ENCODE results near the gene CHKB. TPM values are rescaled to one million over a fixed set of nuclear protein-coding genes. Genes with fewer than 3 reads are reported as not detected.

CHKB gene
- total and polyA plus RNA-seq, 12 donors: 34.1 to 917 (median 95.3) TPM

Other genes with a start within 250 kb of the CHKB start
- 100 to 1,000 TPM in 1 of 9 donors, 10 to 100 TPM in 8; 35.5 to 104 (median 65.3) TPM for gene PPP6R2, start 239.5 kb downstream of the CHKB start, total RNA-seq
- 100 to 1,000 TPM in 1 of 3 donors, 10 to 100 TPM in 2; 19.6 to 129 (median 84.7) TPM for gene PPP6R2, start 239.5 kb downstream of the CHKB start, polyA plus RNA-seq
- gene SBF1, start 107.8 kb downstream of the CHKB start, total RNA-seq: 100 to 1,000 TPM in 1 of 9 donors, 10 to 100 TPM in 8; 23.7 to 101 (median 79.2) TPM
- 100 to 1,000 TPM in 1 of 3 donors, 10 to 100 TPM in 1, 1 to 10 TPM in 1; 8.4 to 117 (median 66.5) TPM for gene SBF1, start 107.8 kb downstream of the CHKB start, polyA plus RNA-seq
- gene ADM2, start 101.3 kb downstream of the CHKB start, total RNA-seq: under 1 TPM in 5 of 9 donors, not detected in 4; 0.14 to 0.54 (median 0.25) TPM
- under 1 TPM in 2 of 3 donors, not detected in 1; 0.07 to 0.48 TPM for gene ADM2, start 101.3 kb downstream of the CHKB start, polyA plus RNA-seq
- not detected for gene MIOX, start 96.0 kb downstream of the CHKB start, total RNA-seq
- gene MIOX, start 96.0 kb downstream of the CHKB start, polyA plus RNA-seq: not detected
- 10 to 100 TPM; 23.6 to 91.0 (median 77.2) TPM for gene LMF2, start 75.1 kb downstream of the CHKB start, total RNA-seq
- 100 to 1,000 TPM in 1 of 3 donors, 10 to 100 TPM in 1, 1 to 10 TPM in 1; 6.3 to 120 (median 90.3) TPM for gene LMF2, start 75.1 kb downstream of the CHKB start, polyA plus RNA-seq
- 10 to 100 TPM; 22.9 to 40.2 (median 31.7) TPM for gene NCAPH2, start 74.6 kb downstream of the CHKB start, total RNA-seq
- 10 to 100 TPM; 13.8 to 90.5 (median 56.2) TPM for gene NCAPH2, start 74.6 kb downstream of the CHKB start, polyA plus RNA-seq
- 1 to 10 TPM in 6 of 9 donors, under 1 TPM in 1, not detected in 2; 0.78 to 7.8 (median 1.7) TPM for gene SCO2, start 57.3 kb downstream of the CHKB start, total RNA-seq
- gene SCO2, start 57.3 kb downstream of the CHKB start, polyA plus RNA-seq: 1 to 10 TPM in 2 of 3 donors, not detected in 1; 1.2 to 4.0 TPM
- 100 to 1,000 TPM in 3 of 9 donors, 10 to 100 TPM in 5, 1 to 10 TPM in 1; 1.9 to 152 (median 48.0) TPM for gene TYMP, start 52.8 kb downstream of the CHKB start, total RNA-seq
- 10 to 100 TPM; 12.3 to 90.3 (median 89.5) TPM for gene TYMP, start 52.8 kb downstream of the CHKB start, polyA plus RNA-seq
- gene KLHDC7B, start 37.0 kb downstream of the CHKB start, total RNA-seq: under 1 TPM in 7 of 9 donors, not detected in 2; 0.06 to 0.69 (median 0.14) TPM
- under 1 TPM; 0.09 to 0.24 (median 0.24) TPM for gene KLHDC7B, start 37.0 kb downstream of the CHKB start, polyA plus RNA-seq
- 1 to 10 TPM in 3 of 9 donors, under 1 TPM in 3, not detected in 3; 0.57 to 7.2 (median 2.4) TPM for gene SYCE3, start 19.9 kb downstream of the CHKB start, total RNA-seq
- gene SYCE3, start 19.9 kb downstream of the CHKB start, polyA plus RNA-seq: under 1 TPM in 1 of 3 donors, not detected in 2; 0.81 TPM
- gene CPT1B, start 4.4 kb downstream of the CHKB start, total RNA-seq: 10 to 100 TPM in 7 of 9 donors, 1 to 10 TPM in 2; 6.2 to 22.9 (median 15.2) TPM
- 10 to 100 TPM in 2 of 3 donors, 1 to 10 TPM in 1; 7.7 to 76.1 (median 28.7) TPM for gene CPT1B, start 4.4 kb downstream of the CHKB start, polyA plus RNA-seq
- gene MAPK8IP2, start 17.9 kb upstream of the CHKB start, total RNA-seq: 10 to 100 TPM in 8 of 9 donors, 1 to 10 TPM in 1; 3.9 to 30.1 (median 18.1) TPM
- gene MAPK8IP2, start 17.9 kb upstream of the CHKB start, polyA plus RNA-seq: 10 to 100 TPM in 1 of 3 donors, 1 to 10 TPM in 2; 4.4 to 13.4 (median 5.0) TPM
- 10 to 100 TPM; 10.8 to 87.8 (median 61.6) TPM for gene ARSA, start 45.3 kb upstream of the CHKB start, total RNA-seq
- 100 to 1,000 TPM in 2 of 3 donors, 1 to 10 TPM in 1; 5.5 to 168 (median 103) TPM for gene ARSA, start 45.3 kb upstream of the CHKB start, polyA plus RNA-seq
- gene SHANK3, start 90.0 kb upstream of the CHKB start, total RNA-seq: 10 to 100 TPM in 3 of 9 donors, 1 to 10 TPM in 6; 1.2 to 26.1 (median 9.7) TPM
- gene SHANK3, start 90.0 kb upstream of the CHKB start, polyA plus RNA-seq: 10 to 100 TPM in 2 of 3 donors, under 1 TPM in 1; 0.88 to 44.0 (median 21.3) TPM
- 1 to 10 TPM in 1 of 9 donors, under 1 TPM in 4, not detected in 4; 0.28 to 1.3 (median 0.46) TPM for gene ACR, start 155.4 kb upstream of the CHKB start, total RNA-seq
- 1 to 10 TPM in 1 of 3 donors, under 1 TPM in 2; 0.13 to 1.5 (median 0.61) TPM for gene ACR, start 155.4 kb upstream of the CHKB start, polyA plus RNA-seq
- gene RABL2B, start 200.8 kb upstream of the CHKB start, total RNA-seq: 10 to 100 TPM; 10.1 to 31.5 (median 14.8) TPM
- 10 to 100 TPM; 16.7 to 33.9 (median 18.8) TPM for gene RABL2B, start 200.8 kb upstream of the CHKB start, polyA plus RNA-seq

Data from adrenal gland (tissue), 12 donors.